Measurements from ENCODE around the gene SYNPO2.
"Not testable (repeated sequence)": the region's sequence is repeated elsewhere in the genome, so short reads cannot be mapped to it uniquely, and the experiment has no call there.

SYNPO2 gene

GRCh38 chr4:119005928-119006460, 117.3 kb downstream of the SYNPO2 start:
- no peak overlapping the region for H3K4me2 ChIP-seq (ENCODE audit: low read depth, low read length, poor library complexity, severe bottlenecking)
- H3F3A ChIP-seq (ENCODE audit: insufficient read depth) = no peaks in the 10 kb centered on the region
- no peak overlapping the region for H3K9ac ChIP-seq (ENCODE audit: low read length)
- no peak overlapping the region for H2AFZ ChIP-seq (ENCODE audit: low read depth, low read length, severe bottlenecking)
- H3K9me3 ChIP-seq (ENCODE audit: insufficient read depth, low read length) = no peaks in the 10 kb centered on the region
- H3K27ac ChIP-seq (ENCODE audit: low read depth, low read length) = no peak overlapping the region
- no peaks in the 10 kb centered on the region for H3K27me3 ChIP-seq (ENCODE audit: low read length)
- no peaks in the 10 kb centered on the region for H3K79me2 ChIP-seq (ENCODE audit: insufficient read depth, low read length)
- TF ChIP-seq, protein P1, sequence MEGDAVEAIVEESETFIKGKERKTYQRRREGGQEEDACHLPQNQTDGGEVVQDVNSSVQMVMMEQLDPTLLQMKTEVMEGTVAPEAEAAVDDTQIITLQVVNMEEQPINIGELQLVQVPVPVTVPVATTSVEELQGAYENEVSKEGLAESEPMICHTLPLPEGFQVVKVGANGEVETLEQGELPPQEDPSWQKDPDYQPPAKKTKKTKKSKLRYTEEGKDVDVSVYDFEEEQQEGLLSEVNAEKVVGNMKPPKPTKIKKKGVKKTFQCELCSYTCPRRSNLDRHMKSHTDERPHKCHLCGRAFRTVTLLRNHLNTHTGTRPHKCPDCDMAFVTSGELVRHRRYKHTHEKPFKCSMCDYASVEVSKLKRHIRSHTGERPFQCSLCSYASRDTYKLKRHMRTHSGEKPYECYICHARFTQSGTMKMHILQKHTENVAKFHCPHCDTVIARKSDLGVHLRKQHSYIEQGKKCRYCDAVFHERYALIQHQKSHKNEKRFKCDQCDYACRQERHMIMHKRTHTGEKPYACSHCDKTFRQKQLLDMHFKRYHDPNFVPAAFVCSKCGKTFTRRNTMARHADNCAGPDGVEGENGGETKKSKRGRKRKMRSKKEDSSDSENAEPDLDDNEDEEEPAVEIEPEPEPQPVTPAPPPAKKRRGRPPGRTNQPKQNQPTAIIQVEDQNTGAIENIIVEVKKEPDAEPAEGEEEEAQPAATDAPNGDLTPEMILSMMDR (IDR thresholded peaks at IDR 0.05; ENCODE audit: insufficient read depth, low read length, poor library complexity, severe bottlenecking) = no peak
- TF ChIP-seq EZH2phosphoT487 (conservative IDR thresholded peaks at IDR 0.05; ENCODE audit: low read length) = no peak
- H3K4me3 ChIP-seq (ENCODE audit: insufficient read depth, low read length, poor library complexity, severe bottlenecking) = no peak overlapping the region
- no peaks in the 10 kb centered on the region for H3K36me3 ChIP-seq (ENCODE audit: low read length)
- no peaks in the 10 kb centered on the region for H3K9me2 ChIP-seq (replicated peaks; ENCODE audit: insufficient read depth, low read length)
- no peaks in the 10 kb centered on the region for H4K20me1 ChIP-seq (ENCODE audit: low read depth, low read length)

DNA sequence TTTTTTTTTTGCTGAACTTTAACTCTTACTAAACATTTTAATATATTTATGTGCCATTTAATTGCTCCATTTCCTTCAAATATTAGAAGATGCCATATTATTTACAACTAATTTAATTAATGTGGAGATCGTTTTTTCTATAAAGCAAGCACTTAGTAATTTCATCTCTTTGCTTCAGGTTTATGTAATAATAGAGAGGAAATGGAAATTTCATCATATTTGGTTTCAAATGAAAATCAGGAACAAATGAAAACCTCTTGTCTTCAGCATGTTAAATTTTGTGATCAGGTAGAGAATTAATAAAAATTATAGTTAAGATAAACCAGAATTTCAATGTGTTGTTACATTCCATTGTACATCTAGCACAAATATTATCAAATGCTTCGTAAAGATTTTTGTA, 120.1 kb downstream of the SYNPO2 start:
- Histone ChIP-seq H3K9me2 (replicated peaks; ENCODE audit: insufficient read depth, low read length) (no peaks in the 10 kb centered on the region), H3K27ac (ENCODE audit: low read depth, low read length) (no peak overlapping the region), H3K4me3 (ENCODE audit: insufficient read depth, low read length, poor library complexity, severe bottlenecking) (no peak overlapping the region), H3K36me3 (ENCODE audit: low read length) (no peaks in the 10 kb centered on the region), H3K9me3 (ENCODE audit: insufficient read depth, low read length) (no peaks in the 10 kb centered on the region), H3K4me2 (ENCODE audit: low read depth, low read length, poor library complexity, severe bottlenecking) (no peak overlapping the region), H3K27me3 (ENCODE audit: low read length) (no peaks in the 10 kb centered on the region), H3K9ac (ENCODE audit: low read length) (no peak overlapping the region), H3K79me2 (ENCODE audit: insufficient read depth, low read length) (no peaks in the 10 kb centered on the region), H3F3A (ENCODE audit: insufficient read depth) (no peaks in the 10 kb centered on the region), H4K20me1 (ENCODE audit: low read depth, low read length) (no peaks in the 10 kb centered on the region), H2AFZ (ENCODE audit: low read depth, low read length, severe bottlenecking) (no peak overlapping the region)
- TF ChIP-seq, protein P1 (IDR thresholded peaks at IDR 0.05; ENCODE audit: insufficient read depth, low read length, poor library complexity, severe bottlenecking) = no peak
- TF ChIP-seq EZH2phosphoT487 (conservative IDR thresholded peaks at IDR 0.05; ENCODE audit: low read length) = no peak

DNA sequence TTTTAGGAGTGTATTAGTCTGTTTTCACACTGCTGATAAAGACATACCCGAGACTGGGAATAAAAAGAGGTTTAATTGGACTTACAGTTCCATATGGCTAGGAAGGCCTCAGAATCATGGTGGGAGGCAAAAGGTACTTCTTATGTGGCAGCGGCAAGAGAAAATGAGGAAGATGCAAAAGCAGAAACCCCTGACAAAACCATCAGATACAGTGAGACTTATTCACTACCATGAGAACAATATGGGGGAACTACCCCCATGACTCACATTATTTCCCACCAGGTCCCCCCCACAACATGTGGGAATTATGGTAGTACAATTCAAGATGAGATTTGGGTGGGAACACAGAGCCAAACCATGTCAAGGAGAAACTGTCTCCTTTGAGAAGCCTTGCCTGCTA, 121.6 kb downstream of the SYNPO2 start:
- H3K36me3 ChIP-seq (ENCODE audit: low read length) = not testable (repeated sequence)

DNA sequence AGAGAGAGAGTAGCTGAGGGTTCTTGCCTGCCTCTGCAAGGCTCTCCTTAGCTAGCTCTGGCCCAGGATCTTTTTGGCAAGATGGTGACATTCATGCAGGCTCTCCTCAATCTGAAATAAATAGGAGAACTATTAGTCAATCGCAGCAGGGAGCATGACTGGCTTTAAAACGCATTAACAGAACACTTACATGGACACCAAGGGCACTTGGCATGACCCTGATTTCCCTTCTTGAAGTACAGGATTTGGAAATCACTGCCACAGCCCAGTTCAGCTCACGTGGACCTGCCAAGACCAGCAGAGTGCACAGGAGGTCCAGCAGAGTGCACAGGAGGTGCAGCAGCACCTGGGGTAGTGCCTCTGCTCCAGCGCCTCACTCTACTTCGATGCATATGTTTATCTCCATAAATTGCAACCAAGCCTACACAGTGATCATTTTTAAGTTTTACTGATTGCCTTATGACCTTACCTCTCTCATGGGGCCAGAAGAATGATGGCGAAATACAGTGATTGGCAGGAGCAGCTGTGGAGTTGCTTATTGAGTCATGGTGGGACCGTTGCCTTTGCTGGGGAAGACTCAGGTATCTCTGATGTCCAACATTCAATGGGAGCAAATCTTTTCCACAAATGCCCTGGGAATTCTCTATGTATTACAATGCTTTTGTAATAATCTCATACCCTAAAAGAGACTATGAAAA, 122.4 kb downstream of the SYNPO2 start:
- TF ChIP-seq, protein P1 (IDR thresholded peaks at IDR 0.05; ENCODE audit: insufficient read depth, low read length, poor library complexity, severe bottlenecking) = no peak
- no peak for TF ChIP-seq EZH2phosphoT487 (conservative IDR thresholded peaks at IDR 0.05; ENCODE audit: low read length)
- H3K9ac ChIP-seq (ENCODE audit: low read length) = no peak overlapping the region
- H4K20me1 ChIP-seq (ENCODE audit: low read depth, low read length) = no peaks in the 10 kb centered on the region
- no peaks in the 10 kb centered on the region for H3K36me3 ChIP-seq (ENCODE audit: low read length)
- no peak overlapping the region for H3K4me3 ChIP-seq (ENCODE audit: insufficient read depth, low read length, poor library complexity, severe bottlenecking)
- no peak overlapping the region for H2AFZ ChIP-seq (ENCODE audit: low read depth, low read length, severe bottlenecking)
- no peaks in the 10 kb centered on the region for H3F3A ChIP-seq (ENCODE audit: insufficient read depth)
- H3K79me2 ChIP-seq (ENCODE audit: insufficient read depth, low read length) = no peaks in the 10 kb centered on the region
- H3K9me2 ChIP-seq (replicated peaks; ENCODE audit: insufficient read depth, low read length) = no peaks in the 10 kb centered on the region
- H3K9me3 ChIP-seq (ENCODE audit: insufficient read depth, low read length) = no peaks in the 10 kb centered on the region
- no peak overlapping the region for H3K27ac ChIP-seq (ENCODE audit: low read depth, low read length)
- no peak overlapping the region for H3K4me2 ChIP-seq (ENCODE audit: low read depth, low read length, poor library complexity, severe bottlenecking)
- H3K27me3 ChIP-seq (ENCODE audit: low read length) = no peaks in the 10 kb centered on the region

More for the DNA sequence above, 121.6 kb downstream of the SYNPO2 start:
- not testable (repeated sequence) for H3K4me3 ChIP-seq (ENCODE audit: insufficient read depth, low read length, poor library complexity, severe bottlenecking); H3K79me2 ChIP-seq (ENCODE audit: insufficient read depth, low read length); H3K9me3 ChIP-seq (ENCODE audit: insufficient read depth, low read length); H3K27me3 ChIP-seq (ENCODE audit: low read length); H3F3A ChIP-seq (ENCODE audit: insufficient read depth); H3K9me2 ChIP-seq (replicated peaks; ENCODE audit: insufficient read depth, low read length); H4K20me1 ChIP-seq (ENCODE audit: low read depth, low read length); H3K9ac ChIP-seq (ENCODE audit: low read length); H2AFZ ChIP-seq (ENCODE audit: low read depth, low read length, severe bottlenecking); H3K4me2 ChIP-seq (ENCODE audit: low read depth, low read length, poor library complexity, severe bottlenecking); H3K27ac ChIP-seq (ENCODE audit: low read depth, low read length)
